ENCODE data around the gene PRPF19. TPM values are rescaled to one million over a fixed set of nuclear protein-coding genes. Genes with fewer than 3 reads are reported as not detected.

Gene PRPF19
- total RNA-seq, 1 donor from 2014 or later: 59.8 TPM

Other genes starting within 250 kb of the PRPF19 start
- gene MS4A8, start 207.0 kb downstream of the PRPF19 start, total RNA-seq: not detected
- gene MS4A18, start 181.9 kb downstream of the PRPF19 start, total RNA-seq: not detected
- 147 TPM for gene MS4A15, start 149.7 kb downstream of the PRPF19 start, total RNA-seq
- gene MS4A10, start 121.3 kb downstream of the PRPF19 start, total RNA-seq: not detected
- gene CCDC86, start 64.5 kb downstream of the PRPF19 start, total RNA-seq: 16.6 TPM
- gene PTGDR2, start 50.6 kb downstream of the PRPF19 start, total RNA-seq: 1.8 TPM
- not detected for gene ZP1, start 39.0 kb downstream of the PRPF19 start, total RNA-seq
- 156 TPM for gene TMEM109, start 7.6 kb upstream of the PRPF19 start, total RNA-seq
- 18.4 TPM for gene TMEM132A, start 17.9 kb upstream of the PRPF19 start, total RNA-seq
- gene SLC15A3, start 45.6 kb upstream of the PRPF19 start, total RNA-seq: 139 TPM
- gene CD6, start 65.1 kb upstream of the PRPF19 start, total RNA-seq: 3.9 TPM
- 2.5 TPM for gene CD5, start 195.9 kb upstream of the PRPF19 start, total RNA-seq